HG02884 (cell line): ENCODE data around the gene POLD3.
"Not testable (repeated sequence)": the region's sequence is repeated elsewhere in the genome, so short reads cannot be mapped to it uniquely, and the experiment has no call there.

Source experiments
- ATAC-seq: cut with Tn5 transposase; IDR thresholded peaks from one replicate; pipeline ENCODE4 v1.9.1; 2021; ENCODE audit warnings: mild to moderate bottlenecking, moderate library complexity; ENCODE audit not compliant: unreplicated experiment

The POLD3 gene

GRCh38 chr11:74636630-74637184 lies 44.3 kb downstream of the POLD3 start:
- no peak for ATAC-seq

- no peak for ATAC-seq
Observed at GRCh38 chr11:74637700-74638099, 45.3 kb downstream of the POLD3 start.

DNA sequence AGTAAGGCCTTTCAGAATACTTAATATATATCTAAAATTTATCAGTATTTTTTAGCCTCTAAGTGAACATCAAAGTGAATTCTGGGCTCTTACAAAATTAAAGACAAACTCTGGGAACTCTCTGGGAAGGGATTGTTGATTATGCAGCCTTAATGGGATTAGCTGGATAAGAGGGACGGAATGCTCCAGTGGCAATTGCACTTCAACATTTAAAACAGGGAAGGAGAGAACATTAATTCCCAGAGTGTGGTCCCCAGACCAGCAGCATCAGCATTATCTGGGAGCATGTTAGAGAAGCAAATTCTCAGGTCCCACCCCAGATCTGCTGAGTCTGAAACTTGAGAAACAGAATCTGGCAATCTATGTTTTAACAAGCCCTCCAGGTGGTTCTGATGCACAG lies 46.5 kb downstream of the POLD3 start:
- ATAC-seq, result no peak

DNA sequence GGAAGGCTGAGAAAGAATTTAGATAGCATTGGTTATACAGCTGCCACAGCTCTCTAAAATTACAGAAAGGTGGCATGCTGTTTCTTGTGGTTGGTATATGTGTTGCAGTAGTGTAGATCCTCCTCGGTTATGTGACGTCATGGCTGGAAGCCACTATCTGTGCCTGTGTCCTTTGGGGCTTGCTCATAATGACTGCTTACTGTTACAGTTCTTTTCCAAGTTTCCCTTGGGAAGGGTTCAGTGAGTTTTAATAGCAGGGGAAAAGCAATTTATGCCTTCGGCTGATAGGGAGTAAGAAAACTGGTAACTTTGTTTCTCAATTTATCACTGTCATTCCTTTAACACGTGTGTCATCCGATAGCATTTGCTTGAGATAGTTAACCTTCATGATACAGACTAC lies 47.2 kb downstream of the POLD3 start:
- no peak for ATAC-seq

- ATAC-seq, result no peak
Observed at GRCh38 chr11:74641289-74641688, 48.9 kb downstream of the POLD3 start.

- ATAC-seq, result no peak
Observed at GRCh38 chr11:74641905-74642304, 49.5 kb downstream of the POLD3 start.

DNA sequence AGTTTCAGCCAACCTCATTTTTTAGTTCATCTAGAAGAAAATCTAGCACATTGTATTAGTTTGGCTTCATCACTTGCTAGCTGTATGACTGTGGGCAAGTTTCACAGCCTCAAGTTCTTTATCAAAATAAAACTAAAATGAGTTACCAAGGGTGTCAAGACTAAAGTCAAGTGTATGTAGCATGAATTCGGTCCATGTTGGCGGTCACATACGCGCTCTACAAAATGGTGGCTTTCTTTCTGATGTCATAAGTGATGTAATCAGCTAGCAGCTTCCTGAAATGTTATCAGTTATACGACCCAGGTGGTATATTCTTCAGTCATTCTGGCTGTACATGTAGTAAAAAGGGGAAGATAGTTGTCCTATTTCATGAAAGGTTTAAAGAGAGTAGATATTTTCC lies 50.5 kb downstream of the POLD3 start:
- no peak for ATAC-seq

GRCh38 chr11:74644081-74644480 lies 51.7 kb downstream of the POLD3 start:
- ATAC-seq, result no peak

GRCh38 chr11:74646215-74646614 lies 53.8 kb downstream of the POLD3 start:
- no peak for ATAC-seq

DNA sequence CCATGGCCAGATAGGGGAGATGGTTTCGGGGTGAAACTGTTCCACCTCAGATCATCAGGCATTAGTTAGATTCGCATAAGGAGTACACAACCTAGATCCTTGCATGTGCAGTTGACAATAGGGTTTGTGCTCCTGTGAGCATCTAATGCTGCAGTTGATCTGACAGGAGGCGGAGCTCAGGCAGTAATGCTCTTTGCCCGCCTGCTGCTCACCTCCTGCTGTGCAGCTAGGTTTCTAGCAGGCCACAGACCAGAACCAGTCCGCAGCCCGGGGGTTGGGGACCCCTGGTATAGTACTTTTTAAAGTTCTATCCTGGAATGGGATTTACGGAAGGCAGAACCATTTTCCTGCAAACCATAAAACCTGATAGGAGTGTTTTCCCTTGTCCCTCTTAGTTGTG lies 54.6 kb downstream of the POLD3 start:
- ATAC-seq, result no peak

DNA sequence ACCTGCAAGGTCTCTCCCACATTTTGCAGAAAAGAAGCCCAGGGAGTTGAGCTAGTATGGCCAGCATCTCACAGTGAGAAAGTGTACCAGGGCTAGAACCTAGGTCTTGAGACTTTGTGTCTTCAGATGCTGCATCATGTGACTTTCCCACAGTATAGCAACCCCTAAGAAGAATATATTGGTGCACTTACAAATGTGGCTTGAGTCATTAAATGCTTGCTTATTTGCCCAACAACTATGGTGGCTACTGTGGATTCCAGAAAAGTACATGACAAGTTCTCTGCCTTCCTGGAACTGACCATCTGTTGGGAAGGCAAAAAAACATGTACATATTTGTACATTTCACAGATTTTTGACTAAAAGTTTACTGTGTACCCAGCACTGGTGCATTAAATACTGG lies 55.0 kb downstream of the POLD3 start:
- ATAC-seq, result no peak

- ATAC-seq, result no peak
Observed at GRCh38 chr11:74647831-74648230, 55.4 kb downstream of the POLD3 start.

DNA sequence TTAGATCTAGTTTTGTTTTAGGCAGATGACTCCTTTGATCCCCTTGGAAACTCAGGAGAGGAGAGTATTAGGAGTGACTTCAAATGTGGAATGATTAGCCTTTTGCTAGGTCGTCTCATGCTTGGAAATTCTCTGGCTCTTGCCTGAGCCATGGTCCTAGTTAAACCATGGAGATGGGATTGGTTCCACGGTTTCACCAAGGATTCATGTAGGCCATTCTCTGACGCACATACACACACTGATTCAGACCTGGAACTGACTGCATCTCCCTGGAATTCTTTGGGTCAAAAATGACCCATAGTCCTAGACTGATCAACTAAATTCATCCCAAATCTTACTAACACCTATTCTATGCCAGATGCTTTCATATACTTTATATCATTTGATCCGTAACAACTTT lies 56.5 kb downstream of the POLD3 start:
- ATAC-seq, result no peak

DNA sequence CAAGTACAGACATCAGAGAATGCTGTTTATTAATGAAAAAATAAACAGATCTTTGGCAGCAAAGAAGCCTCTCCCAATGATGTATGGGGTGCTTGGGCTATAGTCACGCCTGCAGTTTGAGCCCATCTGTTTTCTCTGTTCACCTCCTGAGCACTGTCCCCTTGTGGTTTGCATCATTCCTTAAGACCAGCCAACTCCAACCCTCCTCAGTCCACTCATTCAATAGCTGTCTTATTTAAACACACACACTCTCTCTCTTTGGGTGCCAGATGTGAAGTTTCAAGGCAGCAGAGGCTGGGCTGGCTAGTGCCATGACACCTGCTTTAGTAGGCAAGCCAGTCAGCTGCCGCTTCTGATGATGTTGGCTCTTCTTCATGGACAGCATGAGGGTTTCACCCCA lies 58.1 kb downstream of the POLD3 start:
- ATAC-seq, result no peak

- no peak for ATAC-seq
Observed at GRCh38 chr11:74654976-74655375, 62.6 kb downstream of the POLD3 start.

DNA sequence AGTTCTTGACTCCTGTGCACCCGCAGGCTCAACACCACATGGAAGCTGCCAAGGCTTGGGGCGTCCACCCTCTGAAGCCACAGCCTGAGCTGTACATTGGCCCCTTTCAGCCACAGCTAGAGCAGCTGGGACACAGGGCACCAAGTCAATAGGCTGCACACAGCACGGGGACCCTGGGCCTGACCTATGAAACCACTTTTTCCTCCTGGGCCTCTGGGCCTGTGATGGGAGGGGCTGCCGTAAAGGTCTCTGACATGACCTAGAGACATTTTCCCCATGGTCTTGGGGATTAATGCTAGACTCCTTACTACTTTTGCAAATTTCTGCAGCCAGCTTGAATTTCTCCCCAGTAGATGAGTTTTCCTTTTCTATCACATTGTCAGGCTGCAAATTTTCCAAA lies 66.7 kb downstream of the POLD3 start:
- not testable (repeated sequence) for ATAC-seq

DNA sequence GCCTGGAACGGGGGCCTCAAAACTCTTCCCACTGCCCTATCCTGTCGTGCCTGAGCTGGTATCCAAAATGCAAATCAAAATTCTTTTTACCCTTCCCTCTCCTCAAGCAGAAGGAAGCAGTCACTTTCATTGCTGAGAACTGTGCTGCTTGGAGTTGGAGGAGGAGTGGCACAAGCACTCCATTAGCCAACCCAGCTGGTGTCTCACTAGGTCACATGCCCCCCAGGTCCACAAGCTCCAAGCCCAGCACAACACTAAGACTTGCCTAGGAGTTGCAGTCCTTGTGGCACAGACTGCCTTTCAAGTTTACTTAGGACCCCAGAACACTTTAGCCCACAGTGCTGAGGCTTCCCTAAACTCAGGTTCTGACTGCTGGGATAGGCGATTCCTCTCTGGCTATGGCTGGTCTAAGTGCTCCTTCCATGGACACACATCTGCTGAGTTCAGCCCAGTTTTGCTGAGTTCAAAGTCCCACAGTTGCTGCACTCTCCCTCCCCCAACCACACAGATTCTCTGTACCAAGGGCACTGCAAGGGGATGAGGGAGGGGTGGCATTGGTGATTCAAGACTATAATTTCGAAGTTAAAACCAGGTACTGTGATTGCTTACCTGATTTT lies 70.2 kb downstream of the POLD3 start:
- no peak for ATAC-seq

GRCh38 chr11:74663315-74663714 lies 70.9 kb downstream of the POLD3 start:
- no peak for ATAC-seq

DNA sequence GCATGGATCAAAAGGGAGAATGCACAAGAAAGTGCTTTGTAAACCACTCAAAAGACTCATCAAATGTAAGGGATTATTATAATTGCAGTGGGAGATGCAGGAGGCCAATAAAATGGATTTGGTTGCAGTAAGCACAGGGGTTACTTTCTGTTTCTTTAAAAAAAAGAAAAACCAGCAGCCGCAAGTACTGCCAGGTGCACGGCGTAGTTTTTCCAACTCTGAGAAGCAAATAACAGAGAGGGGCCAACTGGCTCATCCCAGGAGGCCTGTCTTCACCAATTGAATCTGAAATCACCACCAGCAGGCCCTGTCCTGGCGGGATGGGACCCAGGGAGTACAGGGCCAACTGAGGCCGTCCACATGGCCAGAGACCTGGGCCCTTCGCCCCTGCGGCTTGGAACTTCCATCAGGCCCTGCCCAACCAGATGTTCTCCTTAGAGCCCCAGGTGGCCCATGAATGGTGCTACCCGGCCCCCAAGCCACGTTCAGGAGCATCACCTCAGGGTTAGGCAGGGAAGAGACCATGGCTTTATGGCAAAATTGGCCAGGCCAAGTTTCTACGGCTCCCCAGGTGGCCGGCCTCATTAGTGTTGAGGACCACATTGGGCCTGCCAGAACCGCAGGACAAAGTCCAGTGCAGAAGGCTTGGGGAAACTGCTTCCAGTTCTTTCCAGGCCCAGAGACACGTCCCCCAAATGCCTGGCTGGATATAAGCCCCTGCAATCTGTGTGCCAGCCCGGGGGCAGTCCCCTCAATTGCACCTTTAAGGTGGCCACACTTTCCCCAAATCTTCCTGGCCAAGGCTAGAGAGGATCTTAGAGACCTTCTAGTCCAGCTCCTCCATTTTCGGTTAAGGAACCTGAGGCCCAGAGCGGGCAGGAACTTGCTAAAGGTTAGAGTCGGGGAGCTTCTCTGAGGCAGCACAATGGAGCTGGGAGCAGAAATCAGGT lies 77.1 kb downstream of the POLD3 start:
- no peak for ATAC-seq

DNA sequence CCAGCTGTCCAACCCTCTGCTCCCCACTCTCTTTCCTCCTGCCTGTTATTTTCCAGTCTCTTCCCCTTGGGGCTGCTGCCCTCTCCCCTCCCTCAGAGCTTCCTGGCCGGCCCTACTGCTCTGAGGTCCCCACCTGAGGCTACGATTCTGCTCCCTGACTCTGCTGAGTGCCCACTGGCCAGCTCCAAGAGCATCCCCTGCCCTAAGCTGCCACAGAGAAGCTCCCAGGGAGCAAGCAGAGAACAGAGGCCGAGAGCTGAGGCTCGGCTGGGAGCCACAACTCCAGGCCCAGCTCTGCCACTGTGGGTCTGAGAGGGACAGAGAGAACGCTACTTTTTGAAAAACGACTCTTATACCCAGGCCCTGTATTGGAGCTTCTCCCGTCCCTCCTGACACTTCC lies 77.8 kb downstream of the POLD3 start:
- no peak for ATAC-seq

GRCh38 chr11:74671520-74672196 lies 79.3 kb downstream of the POLD3 start:
- ATAC-seq, result no peak
